ENCODE results near the gene GDPD3.

The GDPD3 gene

DNA sequence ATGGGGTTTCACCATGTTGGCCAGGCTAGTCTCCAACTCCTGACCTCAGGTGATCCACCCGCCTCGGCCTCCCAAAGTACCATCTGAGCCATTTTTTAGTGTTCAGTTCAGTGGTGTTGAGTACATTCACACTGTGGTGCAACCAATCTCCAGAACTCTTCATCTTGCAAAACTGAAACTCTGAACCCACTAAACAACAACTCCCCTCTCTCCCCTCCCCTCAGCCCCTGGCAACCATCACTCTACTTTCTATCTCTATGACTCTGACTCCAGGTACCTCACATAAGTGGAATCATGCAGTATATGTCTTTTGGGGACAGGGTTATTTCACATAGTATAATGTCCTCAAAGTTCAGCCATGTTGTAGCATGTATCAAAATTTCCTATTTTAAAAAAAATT lies 28.4 kb upstream of the GDPD3 start:
- TF ChIP-seq, protein P1, sequence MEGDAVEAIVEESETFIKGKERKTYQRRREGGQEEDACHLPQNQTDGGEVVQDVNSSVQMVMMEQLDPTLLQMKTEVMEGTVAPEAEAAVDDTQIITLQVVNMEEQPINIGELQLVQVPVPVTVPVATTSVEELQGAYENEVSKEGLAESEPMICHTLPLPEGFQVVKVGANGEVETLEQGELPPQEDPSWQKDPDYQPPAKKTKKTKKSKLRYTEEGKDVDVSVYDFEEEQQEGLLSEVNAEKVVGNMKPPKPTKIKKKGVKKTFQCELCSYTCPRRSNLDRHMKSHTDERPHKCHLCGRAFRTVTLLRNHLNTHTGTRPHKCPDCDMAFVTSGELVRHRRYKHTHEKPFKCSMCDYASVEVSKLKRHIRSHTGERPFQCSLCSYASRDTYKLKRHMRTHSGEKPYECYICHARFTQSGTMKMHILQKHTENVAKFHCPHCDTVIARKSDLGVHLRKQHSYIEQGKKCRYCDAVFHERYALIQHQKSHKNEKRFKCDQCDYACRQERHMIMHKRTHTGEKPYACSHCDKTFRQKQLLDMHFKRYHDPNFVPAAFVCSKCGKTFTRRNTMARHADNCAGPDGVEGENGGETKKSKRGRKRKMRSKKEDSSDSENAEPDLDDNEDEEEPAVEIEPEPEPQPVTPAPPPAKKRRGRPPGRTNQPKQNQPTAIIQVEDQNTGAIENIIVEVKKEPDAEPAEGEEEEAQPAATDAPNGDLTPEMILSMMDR (IDR thresholded peaks at IDR 0.05; ENCODE audit: low read depth, low read length), result no peak
- no peak for TF ChIP-seq EZH2phosphoT487 (IDR thresholded peaks at IDR 0.05; ENCODE audit: low read depth)
- Histone ChIP-seq H3K27me3 (ENCODE audit: low read depth, low read length) (no peaks in the 10 kb centered on the region), H4K20me1 (ENCODE audit: insufficient read depth, low read length) (no peaks in the 10 kb centered on the region), H3K36me3 (replicated peaks; ENCODE audit: low read depth, low read length) (no peaks in the 10 kb centered on the region), H2AFZ (ENCODE audit: low read depth, low read length) (no peak overlapping the region), H3K79me2 (ENCODE audit: low read length) (no peaks in the 10 kb centered on the region), H3K4me1 (ENCODE audit: low read length) (peaks cover 7% of the 10 kb centered on the region), H3K9me3 (ENCODE audit: insufficient read depth, low read length) (no peaks in the 10 kb centered on the region), H3K27ac (ENCODE audit: low read length) (no peak overlapping the region), H3K9ac (ENCODE audit: low read length) (no peak overlapping the region), H3K4me3 (ENCODE audit: low read length) (no peak overlapping the region), H3K4me2 (ENCODE audit: low read length) (no peak overlapping the region)

DNA sequence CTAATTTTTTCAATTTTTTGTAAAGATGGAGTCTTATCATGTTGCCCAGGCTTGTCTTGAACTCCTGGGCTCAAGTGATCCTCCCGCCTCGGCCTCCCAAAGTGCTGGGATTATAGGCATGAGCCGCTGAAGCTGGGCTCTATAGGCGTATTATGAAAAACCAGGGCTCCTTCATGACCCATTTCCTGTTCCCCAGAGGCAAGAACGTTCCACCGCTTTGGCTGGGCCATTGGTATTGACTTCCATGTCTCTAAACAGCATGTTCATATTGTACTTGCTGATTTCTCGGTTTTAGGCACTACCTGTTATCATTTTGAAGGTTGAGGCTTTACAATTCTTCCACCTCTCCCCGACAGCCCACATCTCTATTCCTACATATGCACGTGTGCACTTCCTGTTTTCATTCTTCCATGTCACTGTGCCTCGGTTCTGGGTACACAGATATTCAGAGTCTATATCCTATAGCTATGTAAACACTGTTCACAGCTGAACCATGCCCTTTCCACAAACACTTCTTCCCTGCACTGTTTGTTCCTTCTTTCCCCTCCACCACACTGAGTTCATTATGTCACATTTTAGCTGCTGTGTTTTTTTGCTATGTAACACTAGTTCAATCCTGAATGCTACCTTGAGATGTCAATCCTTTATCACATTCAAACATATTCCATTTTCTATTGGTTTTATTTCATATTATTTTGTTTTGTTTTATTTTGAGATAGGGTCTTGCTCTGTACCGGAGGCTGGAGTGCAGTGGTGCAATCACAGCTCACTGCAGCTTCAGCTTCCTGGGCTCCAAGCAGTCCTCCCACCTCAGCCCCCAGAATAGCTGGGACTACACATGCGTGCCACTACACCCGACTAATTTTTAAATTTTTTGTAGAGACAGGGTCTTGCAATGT lies 26.5 kb upstream of the GDPD3 start:
- Histone ChIP-seq H4K20me1 (ENCODE audit: insufficient read depth, low read length) (no peaks in the 10 kb centered on the region), H2AFZ (ENCODE audit: low read depth, low read length) (peak overlapping the region; percentile 67), H3K4me3 (ENCODE audit: low read length) (no peak overlapping the region), H3K36me3 (replicated peaks; ENCODE audit: low read depth, low read length) (no peaks in the 10 kb centered on the region), H3K9me3 (ENCODE audit: insufficient read depth, low read length) (no peaks in the 10 kb centered on the region), H3K27me3 (ENCODE audit: low read depth, low read length) (no peaks in the 10 kb centered on the region), H3K4me1 (ENCODE audit: low read length) (peaks cover 17% of the 10 kb centered on the region), H3K79me2 (ENCODE audit: low read length) (no peaks in the 10 kb centered on the region), H3K27ac (ENCODE audit: low read length) (no peak overlapping the region), H3K4me2 (ENCODE audit: low read length) (peak overlapping the region; percentile 33), H3K9ac (ENCODE audit: low read length) (no peak overlapping the region)
- TF ChIP-seq, protein P1 (IDR thresholded peaks at IDR 0.05; ENCODE audit: low read depth, low read length), result no peak
- no peak for TF ChIP-seq EZH2phosphoT487 (IDR thresholded peaks at IDR 0.05; ENCODE audit: low read depth)

DNA sequence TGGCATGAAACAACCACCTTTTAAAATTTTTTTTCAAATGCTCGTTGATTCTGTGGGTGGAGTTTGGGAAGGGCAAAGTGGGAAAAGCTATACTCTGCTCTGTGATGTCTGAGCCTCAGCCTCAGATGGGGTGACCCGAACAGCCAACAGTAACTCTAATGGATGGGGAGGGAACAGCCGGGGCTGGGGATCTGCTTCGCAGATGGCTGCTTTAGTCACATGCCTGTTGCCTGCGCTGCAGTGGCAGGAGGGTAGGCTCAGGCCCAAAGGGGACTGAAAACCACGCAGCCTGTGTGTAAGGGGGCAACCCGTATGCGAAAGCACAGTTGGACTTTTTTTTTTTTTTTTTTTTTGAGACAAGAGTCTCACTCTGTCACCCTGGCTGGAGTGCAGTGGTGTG lies 24.6 kb upstream of the GDPD3 start:
- Histone ChIP-seq H3K36me3 (replicated peaks; ENCODE audit: low read depth, low read length) (no peaks in the 10 kb centered on the region), H2AFZ (ENCODE audit: low read depth, low read length) (no peak overlapping the region), H3K27ac (ENCODE audit: low read length) (no peak overlapping the region), H4K20me1 (ENCODE audit: insufficient read depth, low read length) (no peaks in the 10 kb centered on the region), H3K4me2 (ENCODE audit: low read length) (no peak overlapping the region), H3K9ac (ENCODE audit: low read length) (no peak overlapping the region), H3K27me3 (ENCODE audit: low read depth, low read length) (no peaks in the 10 kb centered on the region), H3K4me3 (ENCODE audit: low read length) (no peak overlapping the region), H3K9me3 (ENCODE audit: insufficient read depth, low read length) (no peaks in the 10 kb centered on the region), H3K79me2 (ENCODE audit: low read length) (no peaks in the 10 kb centered on the region), H3K4me1 (ENCODE audit: low read length) (peaks cover 19% of the 10 kb centered on the region)
- no peak for TF ChIP-seq EZH2phosphoT487 (IDR thresholded peaks at IDR 0.05; ENCODE audit: low read depth)
- TF ChIP-seq, protein P1 (IDR thresholded peaks at IDR 0.05; ENCODE audit: low read depth, low read length), result no peak

DNA sequence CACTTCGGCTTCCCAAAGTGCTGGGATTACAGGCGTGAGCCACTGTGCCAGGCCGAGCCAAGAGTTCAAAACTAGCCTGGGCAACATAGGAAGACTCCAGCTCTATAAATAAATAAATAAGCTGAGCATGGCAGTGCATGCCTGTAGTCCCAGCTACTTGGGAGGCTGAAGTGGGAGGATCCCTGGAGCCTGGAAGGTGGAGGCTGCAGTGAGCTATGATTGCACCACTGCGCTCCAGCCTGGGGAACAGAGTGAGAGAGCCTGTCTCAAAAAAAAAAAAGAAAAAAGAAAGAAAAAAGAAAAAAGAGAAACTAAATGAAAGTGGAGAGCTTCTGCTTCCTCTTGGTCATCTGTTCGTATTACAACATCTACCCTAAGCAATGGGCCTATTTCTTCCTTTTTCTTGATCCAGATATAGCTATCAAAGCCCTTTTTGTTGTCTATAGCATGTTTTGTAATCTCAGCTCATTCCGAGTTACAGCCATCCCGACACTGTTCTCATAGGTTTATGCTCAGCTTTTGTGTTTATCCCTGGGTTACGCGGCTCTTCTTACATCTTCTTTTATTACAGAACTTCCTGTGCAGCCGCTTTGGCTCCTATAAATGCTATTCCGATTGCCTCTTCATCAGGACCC lies 23.8 kb upstream of the GDPD3 start:
- no peak overlapping the region for H2AFZ ChIP-seq (ENCODE audit: low read depth, low read length)
- H3K27ac ChIP-seq (ENCODE audit: low read length), result no peak overlapping the region
- H3K4me1 ChIP-seq (ENCODE audit: low read length), result peaks cover 19% of the 10 kb centered on the region
- H3K79me2 ChIP-seq (ENCODE audit: low read length), result no peaks in the 10 kb centered on the region
- TF ChIP-seq, protein P1 (IDR thresholded peaks at IDR 0.05; ENCODE audit: low read depth, low read length), result no peak
- no peak for TF ChIP-seq EZH2phosphoT487 (IDR thresholded peaks at IDR 0.05; ENCODE audit: low read depth)
- no peaks in the 10 kb centered on the region for H3K9me3 ChIP-seq (ENCODE audit: insufficient read depth, low read length)
- no peak overlapping the region for H3K9ac ChIP-seq (ENCODE audit: low read length)
- no peaks in the 10 kb centered on the region for H3K27me3 ChIP-seq (ENCODE audit: low read depth, low read length)
- H3K36me3 ChIP-seq (replicated peaks; ENCODE audit: low read depth, low read length), result no peaks in the 10 kb centered on the region
- no peak overlapping the region for H3K4me2 ChIP-seq (ENCODE audit: low read length)
- no peak overlapping the region for H3K4me3 ChIP-seq (ENCODE audit: low read length)
- H4K20me1 ChIP-seq (ENCODE audit: insufficient read depth, low read length), result no peaks in the 10 kb centered on the region
